Fibroblast of upper back skin (primary cell): ENCODE results near the gene PRTN3.
"Not testable (repeated sequence)": the region's sequence is repeated elsewhere in the genome, so short reads cannot be mapped to it uniquely, and the experiment has no call there.

Source experiments
- DNase-seq: peaks from one replicate; pipeline ENCODE4 v3.0.0-alpha.2; 2013

PRTN3 gene

DNA sequence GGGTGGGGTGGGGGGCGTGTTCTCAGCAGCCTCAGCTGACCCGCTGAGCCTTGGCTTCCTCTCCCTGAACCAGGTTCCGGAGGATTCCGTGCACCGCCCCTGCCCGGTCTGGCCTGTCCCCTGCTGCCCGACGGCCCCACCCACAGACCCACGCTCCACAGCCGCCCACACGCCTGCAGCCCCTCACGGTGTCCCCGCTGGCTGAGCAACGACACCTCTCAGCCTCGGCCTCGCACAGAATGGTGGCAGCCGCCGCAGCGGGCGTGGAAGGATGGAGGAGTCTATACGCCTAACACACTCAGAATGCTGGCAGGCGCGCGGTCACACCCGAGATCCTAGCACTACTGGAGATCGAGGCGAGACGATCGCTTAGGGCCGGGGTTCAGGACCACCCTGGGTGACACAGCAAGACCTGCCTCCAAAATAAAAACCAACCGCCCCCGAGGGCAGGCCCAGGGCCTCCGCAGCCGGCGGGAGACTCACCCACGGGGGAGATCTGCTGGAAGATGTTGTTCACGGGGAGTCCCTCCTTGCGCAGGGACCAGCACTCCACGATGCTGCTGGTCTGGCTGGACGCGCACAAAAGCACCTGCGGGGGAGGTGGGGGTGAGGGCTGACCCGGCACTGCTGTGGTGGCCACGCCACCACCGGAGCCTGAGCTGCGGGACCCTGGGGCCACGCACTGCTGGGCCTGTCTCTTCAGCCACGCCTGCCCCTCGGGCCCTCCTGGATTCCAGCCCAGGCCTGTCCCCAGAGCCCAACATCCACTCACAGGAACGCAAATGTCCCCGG lies 43.8 kb downstream of the PRTN3 start:
- no peak for DNase-seq

DNA sequence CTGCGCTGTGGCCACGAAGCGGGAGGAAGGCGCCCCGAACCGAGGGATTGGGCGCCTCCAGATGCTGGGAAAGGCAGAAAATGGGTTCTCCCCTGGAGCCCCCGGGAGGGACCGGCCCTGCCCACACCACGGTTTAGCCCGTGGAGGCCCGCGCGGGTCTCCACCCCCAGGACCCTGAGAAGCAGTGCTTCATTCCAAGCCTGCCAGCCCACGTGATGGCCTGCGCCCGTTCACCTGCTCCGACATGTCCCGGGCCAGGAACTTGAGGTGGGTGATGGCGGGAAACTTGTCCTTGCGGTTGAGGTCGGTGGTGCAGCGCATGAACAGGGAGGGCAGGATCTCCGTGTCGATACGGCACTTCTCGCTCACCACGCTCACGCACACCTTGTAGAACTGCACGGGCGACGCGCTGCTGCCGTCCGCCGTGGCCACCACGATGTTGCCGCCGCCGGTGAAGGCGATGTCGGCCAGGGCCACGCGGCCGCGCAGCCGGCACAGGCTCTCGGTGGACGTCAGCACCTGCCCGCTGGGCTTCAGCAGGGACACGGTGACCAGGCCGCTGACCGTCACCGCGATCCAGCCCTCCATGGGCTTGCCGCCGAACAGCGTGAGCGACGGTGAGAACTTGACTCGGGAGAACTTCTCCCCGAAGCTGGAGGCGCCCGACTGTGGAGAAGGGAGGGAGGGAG lies 44.9 kb downstream of the PRTN3 start:
- DNase-seq, result no peak

DNA sequence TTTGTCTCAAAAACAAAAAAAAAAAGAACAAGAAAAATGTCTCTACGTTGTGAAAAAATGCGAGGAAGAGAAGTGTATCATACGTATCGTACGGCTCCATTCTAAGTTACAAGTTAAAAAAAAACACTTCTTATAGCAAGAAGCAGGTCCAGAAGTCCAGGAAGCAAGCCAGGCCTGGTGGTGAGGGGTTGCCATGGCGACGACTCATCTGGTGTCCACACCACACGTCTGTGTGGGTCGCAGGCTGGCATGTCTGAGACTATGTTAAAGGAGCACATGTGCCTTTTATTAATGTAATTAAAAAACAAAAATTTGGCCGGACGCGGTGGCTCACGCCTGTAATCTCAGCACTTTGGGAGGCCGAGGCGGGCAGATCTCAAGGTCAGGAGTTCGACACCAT lies 46.3 kb downstream of the PRTN3 start:
- peak; percentile 62 for DNase-seq

DNA sequence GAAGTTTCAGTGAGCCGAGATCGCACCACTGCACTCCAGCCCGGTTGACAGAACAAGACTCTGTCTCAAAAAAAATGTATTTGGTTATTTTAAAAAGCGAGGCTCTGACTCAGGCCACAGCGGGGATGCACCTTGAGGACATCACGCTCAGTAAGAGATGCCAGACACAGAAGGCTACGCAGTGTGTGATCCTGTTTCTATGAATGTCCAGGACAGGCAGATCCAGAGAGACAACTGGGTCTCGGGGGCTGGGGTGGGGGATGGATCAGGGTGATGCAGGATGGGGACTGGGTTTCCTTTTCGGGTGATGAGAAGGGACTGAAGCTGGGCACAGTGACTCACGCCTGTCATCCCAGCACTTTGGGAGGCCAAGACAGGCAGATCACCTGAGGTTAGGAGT lies 46.8 kb downstream of the PRTN3 start:
- no peak for DNase-seq

DNA sequence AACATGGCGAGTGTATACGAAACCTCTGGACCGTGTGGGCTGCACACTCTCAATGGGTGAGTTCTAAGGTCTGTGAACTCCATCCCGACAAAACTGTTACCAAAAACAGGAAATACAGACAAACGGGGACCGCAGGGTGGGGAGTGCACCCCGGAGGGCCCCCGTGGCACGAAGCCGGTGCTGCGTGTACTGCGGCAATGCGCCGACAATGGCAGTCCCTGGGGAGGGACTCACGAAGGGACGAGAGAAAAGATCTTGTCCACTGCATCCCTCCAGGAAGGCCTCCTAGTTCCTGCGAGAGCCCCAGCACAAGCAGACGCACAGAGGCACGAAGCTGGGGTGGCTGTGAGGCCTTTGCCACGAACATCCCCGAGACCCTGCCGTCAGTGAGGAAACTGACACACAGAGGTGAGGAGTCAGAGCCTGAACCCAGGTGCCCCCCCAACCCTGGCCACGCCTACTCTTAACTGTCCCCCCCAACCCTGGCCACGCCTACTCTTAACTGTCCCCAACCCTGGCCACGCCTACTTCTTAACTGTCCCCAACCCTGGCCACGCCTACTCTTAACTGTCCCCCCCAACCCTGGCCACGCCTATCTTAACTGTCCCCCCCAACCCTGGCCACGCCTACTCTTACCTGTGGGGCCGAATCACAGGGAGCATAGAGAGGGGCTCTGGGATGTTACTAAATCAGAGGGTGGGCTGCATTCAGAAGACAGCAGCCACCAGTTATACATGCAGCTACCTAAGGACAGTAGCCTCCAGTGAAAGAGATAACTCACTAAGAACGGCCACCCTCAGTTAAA lies 48.0 kb downstream of the PRTN3 start:
- no peak for DNase-seq

DNA sequence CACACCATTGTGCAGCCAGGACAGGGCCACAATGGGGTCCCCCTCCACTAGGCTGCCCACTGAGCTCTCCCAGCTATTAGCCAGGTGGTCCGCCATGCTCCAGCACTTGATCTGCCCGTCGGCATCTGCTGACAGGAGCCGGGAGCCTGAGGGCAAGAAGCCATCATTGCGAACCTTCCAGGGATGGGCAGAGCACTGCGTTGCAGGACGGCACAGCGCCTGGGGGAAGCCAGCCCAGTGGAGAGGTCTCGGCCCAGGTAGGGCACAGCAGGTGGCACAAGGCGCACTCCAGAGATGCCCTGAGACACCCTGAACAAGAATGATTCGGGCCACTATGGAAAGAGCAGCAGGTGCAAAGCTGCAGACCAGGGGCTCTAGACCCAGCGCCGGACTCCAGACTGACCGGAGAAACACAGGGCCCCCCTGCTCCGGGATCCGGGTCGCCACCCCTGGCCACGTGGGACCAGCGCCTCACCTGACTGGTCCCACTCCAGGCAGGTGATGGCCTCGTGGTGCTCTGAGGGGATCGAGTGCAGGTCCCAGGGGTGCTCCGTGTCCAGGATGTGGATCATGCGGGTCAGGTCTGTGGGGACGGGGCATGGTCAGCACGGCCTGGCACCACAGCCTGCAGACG lies 49.0 kb downstream of the PRTN3 start:
- DNase-seq, result no peak

DNA sequence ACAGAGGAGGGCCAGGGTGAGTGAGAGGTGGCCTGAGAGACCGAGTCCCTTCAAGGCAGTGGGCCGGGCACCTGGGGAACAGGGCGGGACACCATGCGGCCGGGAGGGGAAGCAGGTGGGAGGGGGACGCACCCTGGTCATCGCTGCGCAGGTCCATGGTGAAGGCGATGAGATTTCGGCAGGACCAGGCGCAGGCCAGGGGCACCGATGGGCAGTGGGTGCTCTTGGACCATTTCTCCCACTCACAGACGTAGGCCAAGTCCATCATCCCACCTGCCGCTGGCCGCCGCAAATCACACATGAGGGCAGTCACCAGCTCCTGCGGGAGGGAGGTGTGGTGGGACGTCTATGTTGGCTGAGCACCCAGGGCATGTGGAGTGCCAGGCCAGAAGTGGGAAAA lies 50.0 kb downstream of the PRTN3 start:
- DNase-seq, result no peak

DNA sequence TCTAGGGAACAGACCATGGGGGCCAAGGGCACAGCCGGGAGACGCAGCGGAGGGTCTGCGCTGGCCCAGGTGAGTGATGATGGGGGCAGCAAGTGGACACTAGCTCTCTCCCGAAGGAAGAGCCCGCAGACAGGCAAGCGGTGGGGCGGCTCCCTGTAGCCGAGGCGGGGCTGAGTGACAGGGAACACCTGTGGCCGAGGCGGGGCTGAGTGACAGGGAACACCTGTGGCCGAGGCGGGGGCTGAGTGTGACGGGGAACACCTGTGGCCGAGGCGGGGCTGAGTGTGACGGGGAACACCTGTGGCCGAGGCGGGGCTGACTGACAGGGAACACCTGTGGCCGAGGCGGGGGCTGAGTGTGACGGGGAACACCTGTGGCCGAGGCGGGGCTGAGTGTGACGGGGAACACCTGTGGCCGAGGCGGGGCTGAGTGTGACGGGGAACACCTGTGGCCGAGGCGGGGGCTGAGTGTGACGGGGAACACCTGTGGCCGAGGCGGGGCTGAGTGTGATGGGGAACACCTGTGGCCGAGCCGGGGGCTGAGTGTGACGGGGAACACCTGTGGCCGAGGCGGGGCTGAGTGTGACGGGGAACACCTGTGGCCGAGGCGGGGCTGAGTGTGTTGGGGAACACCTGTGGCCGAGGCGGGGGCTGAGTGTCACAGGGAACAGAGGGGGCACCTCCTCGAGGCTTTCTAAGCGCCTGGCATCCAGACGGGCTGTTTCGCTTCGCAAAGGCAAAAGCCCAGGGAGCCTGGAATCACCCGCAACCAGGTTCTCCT lies 50.8 kb downstream of the PRTN3 start:
- not testable (repeated sequence) for DNase-seq

DNA sequence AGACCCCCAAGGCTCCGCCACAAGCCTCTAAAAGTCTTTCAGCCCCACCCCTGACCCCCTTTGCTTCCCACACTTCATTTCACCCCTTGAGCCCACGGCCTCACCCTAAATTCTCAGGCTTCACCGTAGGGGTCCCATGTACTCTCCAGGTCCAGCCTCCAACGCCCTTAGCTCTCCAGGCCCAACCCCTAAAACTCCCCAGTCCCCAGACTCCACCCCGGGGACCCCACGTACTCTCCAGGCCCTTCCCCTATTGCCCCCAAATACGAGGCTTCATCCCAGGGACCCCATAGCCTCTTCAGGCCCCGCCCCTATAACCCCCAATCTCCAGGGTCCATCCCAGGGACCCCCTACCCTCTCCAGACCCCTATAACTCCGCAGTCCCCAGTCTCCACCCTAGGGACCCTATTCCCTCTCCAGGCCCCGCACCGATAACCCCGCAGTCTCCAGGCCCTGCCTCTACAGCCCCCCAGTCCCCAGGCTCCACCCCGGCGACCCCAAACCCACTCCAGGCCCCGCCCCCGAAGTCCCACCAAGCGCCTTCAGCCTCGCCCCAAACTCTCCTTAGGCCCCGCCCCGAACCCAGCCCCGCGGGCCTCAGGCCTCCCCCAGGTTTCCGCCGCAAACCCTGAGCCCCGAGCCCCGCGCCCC lies 51.6 kb downstream of the PRTN3 start:
- DNase-seq, result no peak

DNA sequence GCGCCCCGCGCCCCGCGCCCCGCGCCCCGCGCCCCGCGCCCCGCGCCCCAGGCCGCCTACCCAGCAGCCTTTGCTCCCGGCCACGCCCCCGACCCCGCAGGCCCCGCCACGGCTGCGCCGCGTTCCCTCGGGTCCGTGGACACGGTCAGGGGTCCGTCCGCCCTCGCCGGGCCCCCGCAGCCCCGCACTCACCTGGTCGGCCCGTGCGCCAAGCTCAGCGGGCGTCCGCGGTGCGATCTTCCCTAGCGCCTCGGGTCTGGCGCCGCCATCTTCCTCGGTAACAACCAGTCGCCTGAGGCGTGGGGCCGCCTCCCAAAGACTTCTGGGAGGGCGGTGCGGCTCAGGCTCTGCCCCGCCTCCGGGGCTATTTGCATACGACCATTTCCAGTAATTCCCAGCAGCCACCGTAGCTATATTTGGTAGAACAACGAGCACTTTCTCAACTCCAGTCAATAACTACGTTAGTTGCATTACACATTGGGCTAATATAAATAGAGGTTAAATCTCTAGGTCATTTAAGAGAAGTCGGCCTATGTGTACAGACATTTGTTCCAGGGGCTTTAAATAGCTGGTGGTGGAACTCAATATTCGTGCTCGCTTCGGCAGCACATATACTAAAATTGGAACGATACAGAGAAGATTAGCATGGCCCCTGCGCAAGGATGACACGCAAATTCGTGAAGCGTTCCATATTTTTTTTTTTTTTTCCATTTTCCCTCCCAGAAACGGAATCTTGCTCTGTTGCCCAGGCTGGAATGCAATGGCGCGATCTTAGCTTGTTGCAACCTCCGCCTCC lies 52.3 kb downstream of the PRTN3 start, which contains the start of the genes MED16 and RNU6-9:
TSS of gene MED16 (minus strand) at position 294 of the 796 bp plus-strand sequence. CDS start 2,056 bp downstream, outside the sequence.
TSS of gene RNU6-9 (plus strand) at position 591 of the 796 bp plus-strand sequence.
- peak; percentile 91 for DNase-seq

DNA sequence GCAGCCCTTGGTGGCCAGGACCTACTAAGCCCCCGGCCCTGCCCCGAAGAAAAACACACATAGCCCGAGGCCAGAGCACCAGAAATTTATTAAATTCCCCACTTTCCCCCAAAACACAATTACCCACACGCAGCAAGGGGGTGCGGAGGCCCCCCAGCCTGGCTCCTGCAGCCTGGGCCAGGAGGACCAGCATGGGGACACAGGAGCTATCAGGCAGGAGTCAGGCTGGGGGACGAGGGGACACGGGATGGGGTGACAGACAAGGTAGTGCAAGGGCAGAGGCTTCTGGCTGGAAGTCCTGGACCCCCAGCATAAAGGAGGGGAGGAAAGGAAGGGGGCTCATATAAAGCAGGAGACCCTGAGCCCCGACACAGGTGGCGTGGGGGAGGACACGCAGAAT lies 55.6 kb downstream of the PRTN3 start:
- DNase-seq, result no peak

DNA sequence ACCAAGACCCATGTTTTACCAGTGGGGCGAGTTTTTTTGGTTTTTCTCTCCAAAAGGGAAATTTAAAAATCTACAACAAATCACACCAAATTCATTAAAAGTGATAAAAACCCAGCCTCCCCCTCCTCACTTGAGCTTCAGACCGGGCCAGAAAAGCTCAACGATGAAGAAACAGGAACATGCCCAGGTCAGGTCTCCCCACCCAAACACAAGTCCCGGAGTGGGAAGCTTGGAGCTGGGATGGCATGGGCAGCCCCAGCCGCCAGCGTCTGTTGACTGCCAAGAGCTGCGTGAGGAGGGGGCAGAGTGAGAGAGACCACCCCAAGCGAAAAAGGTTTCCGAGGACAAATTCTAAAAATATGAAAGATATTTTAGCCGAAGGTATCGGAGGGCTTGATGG lies 56.2 kb downstream of the PRTN3 start:
- no peak for DNase-seq

DNA sequence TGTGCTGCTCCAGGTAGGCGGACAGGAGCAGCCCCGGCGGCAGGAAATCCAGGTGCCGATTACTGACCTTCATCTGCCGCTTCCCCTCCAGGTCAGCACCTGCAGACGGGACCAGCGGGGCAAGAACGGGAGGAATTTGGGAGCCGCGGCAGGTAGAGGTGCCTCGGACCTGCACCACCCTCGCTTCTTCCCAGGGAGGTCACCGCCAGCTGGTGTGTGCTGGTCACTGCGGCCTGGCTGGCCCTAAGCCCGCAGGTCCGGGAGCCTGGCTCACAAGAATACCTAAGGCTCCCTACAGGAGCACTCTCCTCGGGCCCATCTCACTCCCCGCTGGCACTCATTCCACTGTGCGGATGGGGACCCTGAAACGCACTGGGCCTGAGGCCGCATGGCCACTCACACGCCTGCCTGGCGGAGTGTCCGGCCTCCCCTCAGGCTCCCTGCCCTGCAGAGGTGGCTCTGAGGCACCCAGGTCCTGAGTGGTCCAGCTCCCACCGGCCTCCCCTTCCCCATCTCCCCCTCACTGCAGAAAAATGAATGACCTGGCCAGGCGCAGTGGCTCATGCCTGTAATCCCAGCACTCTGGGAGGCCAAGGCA lies 56.7 kb downstream of the PRTN3 start:
- no peak for DNase-seq
